H9 (cell line): ENCODE results near the gene BARX2. TPM values are rescaled to one million over a fixed set of nuclear protein-coding genes. Genes with fewer than 3 reads are reported as not detected.

Experiments
- DNase-seq: peaks from one replicate; pipeline ENCODE4 v3.0.0-alpha.2; 2017
- H2AFZ ChIP-seq: one replicate; pipeline ENCODE4 v1.6.1; 2013; ENCODE audit warnings: mild to moderate bottlenecking, low read length, control low read depth, moderate library complexity
- H2AK5ac ChIP-seq: 2 replicates; pipeline ENCODE4 v1.6.1; 2013; ENCODE audit warnings: low read length, control low read depth, mixed read lengths; ENCODE audit not compliant: insufficient read length
- H2BK120ac ChIP-seq: one replicate; pipeline ENCODE4 v1.6.1; 2013; ENCODE audit warnings: low read depth, mild to moderate bottlenecking, low read length, control low read depth, inconsistent platforms; ENCODE audit not compliant: poor library complexity, severe bottlenecking
- H2BK12ac ChIP-seq: 2 replicates; pipeline ENCODE4 v1.6.1; 2013; ENCODE audit warnings: low read length, control low read depth, mixed read lengths, low read depth; ENCODE audit not compliant: insufficient read length
- H2BK15ac ChIP-seq: 2 replicates; pipeline ENCODE4 v1.6.1; 2013; ENCODE audit warnings: low read depth, low read length, control low read depth
- H2BK20ac ChIP-seq: one replicate; pipeline ENCODE4 v1.6.1; 2013; ENCODE audit warnings: low read depth, mild to moderate bottlenecking, low read length, control low read depth, inconsistent platforms; ENCODE audit not compliant: poor library complexity, severe bottlenecking
- H2BK5ac ChIP-seq: 2 replicates; pipeline ENCODE4 v1.6.1; 2013; ENCODE audit warnings: low read length, control low read depth, mixed read lengths; ENCODE audit not compliant: insufficient read length
- H3K14ac ChIP-seq: 2 replicates; pipeline ENCODE4 v1.6.1; 2013; ENCODE audit warnings: low read length, control low read depth; ENCODE audit not compliant: insufficient read depth
- H3K18ac ChIP-seq: 2 replicates; pipeline ENCODE4 v1.6.1; 2013; ENCODE audit warnings: low read depth, mild to moderate bottlenecking, mixed read lengths, low read length, control low read depth; ENCODE audit not compliant: insufficient read length
- H3K23ac ChIP-seq: 2 replicates; pipeline ENCODE4 v1.6.1; 2013; ENCODE audit warnings: low read length, control low read depth, mixed read lengths, low read depth; ENCODE audit not compliant: insufficient read length
- H3K23me2 ChIP-seq: 2 replicates; pipeline ENCODE4 v1.6.1; 2013; ENCODE audit warnings: low read depth, mild to moderate bottlenecking, mixed read lengths, low read length, control low read depth; ENCODE audit not compliant: insufficient read length, poor library complexity, severe bottlenecking
- H3K27ac ChIP-seq: 2 replicates; pipeline ENCODE4 v1.5.1; 2013; ENCODE audit warnings: low read length, control low read depth, mixed read lengths, low read depth; ENCODE audit not compliant: insufficient read length
- H3K27me3 ChIP-seq: 2 replicates; pipeline ENCODE4 v1.6.1; 2013; ENCODE audit warnings: low read length, control low read depth, inconsistent platforms; ENCODE audit not compliant: insufficient read depth
- H3K4ac ChIP-seq: 2 replicates; pipeline ENCODE4 v1.6.1; 2013; ENCODE audit warnings: low read depth, mild to moderate bottlenecking, control low read depth, inconsistent platforms, low read length, moderate library complexity
- H3K4me1 ChIP-seq: 2 replicates; pipeline ENCODE4 v1.6.1; 2013; ENCODE audit warnings: low read length, control low read depth, inconsistent platforms; ENCODE audit not compliant: insufficient read depth
- H3K4me2 ChIP-seq: 2 replicates; pipeline ENCODE4 v1.6.1; 2013; ENCODE audit warnings: low read length, control low read depth, mixed read lengths; ENCODE audit not compliant: insufficient read length, insufficient read depth
- H3K56ac ChIP-seq: 2 replicates; pipeline ENCODE4 v1.6.1; 2013; ENCODE audit warnings: low read depth, mild to moderate bottlenecking, mixed read lengths, low read length, control low read depth; ENCODE audit not compliant: insufficient read length
- H3K79me1 ChIP-seq: 2 replicates; pipeline ENCODE4 v1.6.1; 2013; ENCODE audit warnings: low read depth, mild to moderate bottlenecking, moderate library complexity, low read length, control low read depth, inconsistent platforms; ENCODE audit not compliant: insufficient read depth, poor library complexity, severe bottlenecking
- H3K79me2 ChIP-seq: 2 replicates; pipeline ENCODE4 v1.6.1; 2013; ENCODE audit warnings: low read length, control low read depth, inconsistent platforms; ENCODE audit not compliant: insufficient read depth
- H3K9ac ChIP-seq: 2 replicates; pipeline ENCODE4 v1.6.1; 2013; ENCODE audit warnings: low read length, control low read depth, mixed read lengths; ENCODE audit not compliant: insufficient read length; ENCODE audit errors: extremely low read depth
- H3K9me3 ChIP-seq: one replicate; pipeline ENCODE4 v1.6.1; 2013; ENCODE audit warnings: low read depth, low read length, inconsistent platforms; ENCODE audit not compliant: control insufficient read depth
- H3T11ph ChIP-seq: one replicate; pipeline ENCODE4 v1.6.1; 2013; ENCODE audit warnings: mild to moderate bottlenecking, low read length, control low read depth, inconsistent platforms
- H4K20me1 ChIP-seq: one replicate; pipeline ENCODE4 v1.6.1; 2013; ENCODE audit not compliant: control insufficient read depth, insufficient read length, insufficient read depth
- H4K5ac ChIP-seq: 2 replicates; pipeline ENCODE4 v1.6.1; 2013; ENCODE audit warnings: low read depth, mild to moderate bottlenecking, mixed read lengths, low read length, control low read depth; ENCODE audit not compliant: insufficient read length
- H4K8ac ChIP-seq: replicated peaks from 2 replicates; pipeline ENCODE4 v1.6.1; 2013; ENCODE audit warnings: low read length, control low read depth, mixed read lengths, low read depth; ENCODE audit not compliant: insufficient read length
- H4K91ac ChIP-seq: 2 replicates; pipeline ENCODE4 v1.6.1; 2013; ENCODE audit warnings: low read depth, mild to moderate bottlenecking, moderate library complexity, mixed read lengths, low read length, control low read depth; ENCODE audit not compliant: insufficient read length
- H3K27ac Mint-ChIP-seq, 3 experiments: 2 replicates in 2 of 3; 3 replicates in 1 of 3; pipeline ENCODE4 v1.8.0; 2020 to 2021; ENCODE audit warnings: mixed read lengths in 3 of 3, mild to moderate bottlenecking in 1 of 3, moderate library complexity in 1 of 3
- H3K27me3 Mint-ChIP-seq: 2 replicates; pipeline ENCODE4 v1.8.0; 2021; ENCODE audit warnings: low read depth, mild to moderate bottlenecking, moderate library complexity, mixed read lengths
- H3K36me3 Mint-ChIP-seq, 3 experiments: 2 replicates in 2 of 3; 3 replicates in 1 of 3; pipeline ENCODE4 v1.8.0; 2020 to 2021; ENCODE audit warnings: low read depth in 3 of 3, mixed read lengths in 3 of 3; ENCODE audit not compliant: insufficient read depth in 1 of 3
- H3K4me1 Mint-ChIP-seq, 2 experiments: 2 replicates each; pipeline ENCODE4 v1.8.0; 2020; ENCODE audit warnings: mixed read lengths in 2 of 2
- H3K4me3 Mint-ChIP-seq, 2 experiments: 2 replicates in 1 of 2; 3 replicates in 1 of 2; pipeline ENCODE4 v1.8.0; 2020 to 2021; ENCODE audit warnings: mild to moderate bottlenecking in 2 of 2, mixed read lengths in 2 of 2, moderate library complexity in 1 of 2
- H3K9me3 Mint-ChIP-seq, 2 experiments: 2 replicates in 1 of 2; 3 replicates in 1 of 2; pipeline ENCODE4 v1.8.0; 2020; ENCODE audit warnings: mild to moderate bottlenecking in 2 of 2, mixed read lengths in 2 of 2, moderate library complexity in 1 of 2
- WGBS: extraction: QIAGEN DNeasy Blood & Tissue Kit; methylation state at CpG from one replicate; pipeline ENCODE4 v1.1.7; 2013; ENCODE audit warnings: missing lambda C conversion rate, low lambda C conversion rate, mixed read lengths; ENCODE audit not compliant: insufficient read length; ENCODE audit errors: extremely low coverage; 5-methylcytosine and 5-hydroxymethylcytosine counted together
- total RNA-seq: library from RNA; stranded (reverse); gene quantifications from 2 replicates; pipeline ENCODE4 v1.2.1, GENCODE V29; 2021
- TF ChIP-seq, protein P1 (sequence below): fragments of 200-600 bp; sonication (generic); conservative IDR thresholded peaks from 3 replicates; pipeline ENCODE4 v1.8.0; 2021; ENCODE audit warnings: antibody characterized with exemption, mild to moderate bottlenecking

BARX2 gene
- total RNA-seq, 1 experiment from 2014 or later, result not detected

- H3K14ac ChIP-seq, result no peak overlapping the region
- no peaks in the 10 kb centered on the region for H3K79me2 ChIP-seq
- no peak overlapping the region for H2BK5ac ChIP-seq
- no peak overlapping the region for H3K56ac ChIP-seq
- no peaks in the 10 kb centered on the region for H3K23me2 ChIP-seq
- H3K9ac ChIP-seq, result no peak overlapping the region
- Mint-ChIP-seq H3K27ac (no peak overlapping the region; a peak in 1 of 7 replicates), H3K27me3 (peaks cover 52% of the 10 kb centered on the region), H3K4me3 (no peak overlapping the region), H3K36me3 (no peaks in the 10 kb centered on the region), H3K4me1 (no peaks in the 10 kb centered on the region), H3K9me3 (no peaks in the 10 kb centered on the region)
- no peaks in the 10 kb centered on the region for H3K4me1 ChIP-seq
- no peak overlapping the region for H2BK20ac ChIP-seq
- no peak overlapping the region for H3T11ph ChIP-seq
- no peaks in the 10 kb centered on the region for H3K79me1 ChIP-seq
- no peaks in the 10 kb centered on the region for H3K9me3 ChIP-seq
- H3K18ac ChIP-seq, result no peak overlapping the region
- no peak overlapping the region for H3K4ac ChIP-seq
- no peak overlapping the region for H2AK5ac ChIP-seq
- whole genome bisulfite sequencing, result no CpG with 5 or more reads among the region's 5 CpGs
- no peak overlapping the region for H2BK120ac ChIP-seq
- H4K91ac ChIP-seq, result no peak overlapping the region
- no peak for DNase-seq
- no peaks in the 10 kb centered on the region for H3K27me3 ChIP-seq
- no peak overlapping the region for H2AFZ ChIP-seq
- no peak overlapping the region for H2BK15ac ChIP-seq
- H4K5ac ChIP-seq, result no peak overlapping the region
- no peak overlapping the region for H3K4me2 ChIP-seq
- H3K23ac ChIP-seq, result no peak overlapping the region
- no peak overlapping the region for H2BK12ac ChIP-seq
- H4K8ac ChIP-seq, result no peak overlapping the region
- H4K20me1 ChIP-seq, result no peaks in the 10 kb centered on the region
- TF ChIP-seq, protein P1, sequence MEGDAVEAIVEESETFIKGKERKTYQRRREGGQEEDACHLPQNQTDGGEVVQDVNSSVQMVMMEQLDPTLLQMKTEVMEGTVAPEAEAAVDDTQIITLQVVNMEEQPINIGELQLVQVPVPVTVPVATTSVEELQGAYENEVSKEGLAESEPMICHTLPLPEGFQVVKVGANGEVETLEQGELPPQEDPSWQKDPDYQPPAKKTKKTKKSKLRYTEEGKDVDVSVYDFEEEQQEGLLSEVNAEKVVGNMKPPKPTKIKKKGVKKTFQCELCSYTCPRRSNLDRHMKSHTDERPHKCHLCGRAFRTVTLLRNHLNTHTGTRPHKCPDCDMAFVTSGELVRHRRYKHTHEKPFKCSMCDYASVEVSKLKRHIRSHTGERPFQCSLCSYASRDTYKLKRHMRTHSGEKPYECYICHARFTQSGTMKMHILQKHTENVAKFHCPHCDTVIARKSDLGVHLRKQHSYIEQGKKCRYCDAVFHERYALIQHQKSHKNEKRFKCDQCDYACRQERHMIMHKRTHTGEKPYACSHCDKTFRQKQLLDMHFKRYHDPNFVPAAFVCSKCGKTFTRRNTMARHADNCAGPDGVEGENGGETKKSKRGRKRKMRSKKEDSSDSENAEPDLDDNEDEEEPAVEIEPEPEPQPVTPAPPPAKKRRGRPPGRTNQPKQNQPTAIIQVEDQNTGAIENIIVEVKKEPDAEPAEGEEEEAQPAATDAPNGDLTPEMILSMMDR, result no peak
- H3K27ac ChIP-seq, result no peak overlapping the region
Observed at GRCh38 chr11:129383502-129383901, 7.9 kb downstream of the BARX2 start.
